ENCODE measurements around the gene STOX1. TPM values are rescaled to one million over a fixed set of nuclear protein-coding genes. Genes with fewer than 3 reads are reported as not detected.

The STOX1 gene
- total and polyA plus RNA-seq, 2 of the 13 experiments (the other 11 are each of a cell fraction or from before 2014, with no cell fraction given): 2.5 to 6.0 TPM

DNA sequence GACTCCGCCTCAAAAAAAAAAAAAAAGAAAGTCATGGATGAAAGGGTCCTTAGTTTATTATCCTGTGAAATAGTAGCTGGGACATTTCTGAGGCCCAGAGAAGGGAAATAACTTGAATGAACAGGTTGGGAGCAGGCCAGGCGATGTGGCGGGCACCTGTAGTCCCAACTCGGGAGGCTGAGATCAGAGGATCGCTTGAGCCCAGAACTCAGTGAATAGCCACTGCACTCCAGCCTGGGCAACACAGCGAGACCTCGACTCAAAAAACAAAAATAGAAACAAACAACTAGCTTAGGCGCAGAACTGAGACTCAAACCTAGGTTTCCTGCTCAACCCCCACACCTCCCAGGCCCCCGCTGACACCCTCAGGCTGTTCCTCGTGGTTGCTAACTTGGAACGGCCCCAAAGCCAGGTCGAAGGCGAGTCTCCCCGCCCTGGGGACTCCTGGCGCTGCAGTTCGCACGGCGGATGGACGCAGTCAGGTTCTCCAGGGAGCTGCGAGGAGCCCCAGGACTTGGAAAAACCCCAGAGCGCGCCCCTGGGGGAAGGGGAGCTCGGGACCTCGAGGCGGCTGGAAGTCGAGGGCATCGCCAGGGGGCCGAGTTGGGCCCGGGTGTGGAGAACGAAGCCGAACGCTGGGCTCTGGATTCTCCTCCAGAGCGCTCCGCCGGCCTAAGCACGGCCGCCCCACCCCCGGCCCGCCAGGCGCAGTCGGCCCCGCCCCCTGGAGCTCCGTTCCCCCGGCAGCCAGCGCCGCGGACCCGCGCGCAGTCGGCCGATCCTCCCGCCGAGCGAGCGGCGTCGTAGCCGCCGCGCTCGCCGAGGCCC is at the start of gene STOX1 (continued):
- TF ChIP-seq ZNF205 (CRISPR knock-in tag; IDR thresholded peaks at IDR 0.05) (peak; percentile 98), POLR2A (IDR thresholded peaks at IDR 0.05; ENCODE audit: insufficient read depth in 1 of 2, low read depth in 2 of 2, low read length in 2 of 2) (peak in 1 of 2 experiments; percentile 52; a peak in 1 of 4 replicates), RARA (CRISPR knock-in tag; IDR thresholded peaks at IDR 0.05) (no peak), KDM2A (CRISPR knock-in tag; IDR thresholded peaks at IDR 0.05; ENCODE audit: borderline replicate concordance, low read depth) (peak; percentile 51; the same call in 1 of the 2 replicates), HCFC1 (IDR thresholded peaks at IDR 0.05; ENCODE audit: low read depth, low read length) (no peak), NCOA5 (CRISPR knock-in tag; IDR thresholded peaks at IDR 0.05) (no peak), ZNF431 (CRISPR knock-in tag; IDR thresholded peaks at IDR 0.05; ENCODE audit: borderline replicate concordance, low read depth) (0 out of 2 replicates have a peak, but pooled peaks have one; percentile 60), PHB2 (IDR thresholded peaks at IDR 0.05; ENCODE audit: partially characterized antibody) (no peak), HNF4G (IDR thresholded peaks at IDR 0.05; ENCODE audit: borderline replicate concordance, low read depth, low read length) (no peak), HNF4G (CRISPR knock-in tag; IDR thresholded peaks at IDR 0.05; ENCODE audit: borderline replicate concordance, low read depth) (no peak), KDM6A (CRISPR knock-in tag; IDR thresholded peaks at IDR 0.05; ENCODE audit: low read depth) (no peak), CBX1 (IDR thresholded peaks at IDR 0.05; ENCODE audit: low read depth) (peak; percentile 47), XRCC5 (optimal IDR thresholded peaks at IDR 0.05; ENCODE audit: low read length) (no peak), ZNF24 (IDR thresholded peaks at IDR 0.05) (no peak), HNF4A (CRISPR knock-in tag; IDR thresholded peaks at IDR 0.05) (no peak), ATF1 (CRISPR knock-in tag; IDR thresholded peaks at IDR 0.05) (no peak), MBNL3 (CRISPR knock-in tag; conservative IDR thresholded peaks at IDR 0.05) (no peak), SRSF9 (IDR thresholded peaks at IDR 0.05; ENCODE audit: borderline replicate concordance, insufficient read depth, low read depth, low read length, poor library complexity, severe bottlenecking) (no peak)
- TF ChIP-seq, protein P1, sequence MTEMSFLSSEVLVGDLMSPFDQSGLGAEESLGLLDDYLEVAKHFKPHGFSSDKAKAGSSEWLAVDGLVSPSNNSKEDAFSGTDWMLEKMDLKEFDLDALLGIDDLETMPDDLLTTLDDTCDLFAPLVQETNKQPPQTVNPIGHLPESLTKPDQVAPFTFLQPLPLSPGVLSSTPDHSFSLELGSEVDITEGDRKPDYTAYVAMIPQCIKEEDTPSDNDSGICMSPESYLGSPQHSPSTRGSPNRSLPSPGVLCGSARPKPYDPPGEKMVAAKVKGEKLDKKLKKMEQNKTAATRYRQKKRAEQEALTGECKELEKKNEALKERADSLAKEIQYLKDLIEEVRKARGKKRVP (CRISPR knock-in tag; IDR thresholded peaks at IDR 0.05): no peak
- TF ChIP-seq, protein P2, sequence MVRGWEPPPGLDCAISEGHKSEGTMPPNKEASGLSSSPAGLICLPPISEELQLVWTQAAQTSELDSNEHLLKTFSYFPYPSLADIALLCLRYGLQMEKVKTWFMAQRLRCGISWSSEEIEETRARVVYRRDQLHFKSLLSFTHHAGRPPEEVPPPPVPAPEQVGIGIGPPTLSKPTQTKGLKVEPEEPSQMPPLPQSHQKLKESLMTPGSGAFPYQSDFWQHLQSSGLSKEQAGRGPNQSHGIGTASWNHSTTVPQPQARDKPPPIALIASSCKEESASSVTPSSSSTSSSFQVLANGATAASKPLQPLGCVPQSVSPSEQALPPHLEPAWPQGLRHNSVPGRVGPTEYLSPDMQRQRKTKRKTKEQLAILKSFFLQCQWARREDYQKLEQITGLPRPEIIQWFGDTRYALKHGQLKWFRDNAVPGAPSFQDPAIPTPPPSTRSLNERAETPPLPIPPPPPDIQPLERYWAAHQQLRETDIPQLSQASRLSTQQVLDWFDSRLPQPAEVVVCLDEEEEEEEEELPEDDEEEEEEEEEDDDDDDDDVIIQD (CRISPR knock-in tag; IDR thresholded peaks at IDR 0.05; ENCODE audit: low read depth): no peak
- TF ChIP-seq, protein P3, sequence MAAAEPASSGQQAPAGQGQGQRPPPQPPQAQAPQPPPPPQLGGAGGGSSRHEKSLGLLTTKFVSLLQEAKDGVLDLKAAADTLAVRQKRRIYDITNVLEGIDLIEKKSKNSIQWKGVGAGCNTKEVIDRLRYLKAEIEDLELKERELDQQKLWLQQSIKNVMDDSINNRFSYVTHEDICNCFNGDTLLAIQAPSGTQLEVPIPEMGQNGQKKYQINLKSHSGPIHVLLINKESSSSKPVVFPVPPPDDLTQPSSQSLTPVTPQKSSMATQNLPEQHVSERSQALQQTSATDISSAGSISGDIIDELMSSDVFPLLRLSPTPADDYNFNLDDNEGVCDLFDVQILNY (CRISPR knock-in tag; conservative IDR thresholded peaks at IDR 0.05): no peak
- TF ChIP-seq, protein P4, sequence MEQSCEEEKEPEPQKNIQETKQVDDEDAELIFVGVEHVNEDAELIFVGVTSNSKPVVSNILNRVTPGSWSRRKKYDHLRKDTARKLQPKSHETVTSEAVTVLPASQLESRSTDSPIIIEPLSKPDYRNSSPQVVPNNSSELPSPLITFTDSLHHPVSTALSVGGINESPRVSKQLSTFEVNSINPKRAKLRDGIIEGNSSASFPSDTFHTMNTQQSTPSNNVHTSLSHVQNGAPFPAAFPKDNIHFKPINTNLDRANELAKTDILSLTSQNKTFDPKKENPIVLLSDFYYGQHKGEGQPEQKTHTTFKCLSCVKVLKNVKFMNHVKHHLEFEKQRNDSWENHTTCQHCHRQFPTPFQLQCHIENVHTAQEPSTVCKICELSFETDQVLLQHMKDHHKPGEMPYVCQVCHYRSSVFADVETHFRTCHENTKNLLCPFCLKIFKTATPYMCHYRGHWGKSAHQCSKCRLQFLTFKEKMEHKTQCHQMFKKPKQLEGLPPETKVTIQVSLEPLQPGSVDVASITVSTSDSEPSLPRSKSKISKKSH (CRISPR knock-in tag; IDR thresholded peaks at IDR 0.05; ENCODE audit: borderline replicate concordance): no peak
- TF ChIP-seq, protein P5, sequence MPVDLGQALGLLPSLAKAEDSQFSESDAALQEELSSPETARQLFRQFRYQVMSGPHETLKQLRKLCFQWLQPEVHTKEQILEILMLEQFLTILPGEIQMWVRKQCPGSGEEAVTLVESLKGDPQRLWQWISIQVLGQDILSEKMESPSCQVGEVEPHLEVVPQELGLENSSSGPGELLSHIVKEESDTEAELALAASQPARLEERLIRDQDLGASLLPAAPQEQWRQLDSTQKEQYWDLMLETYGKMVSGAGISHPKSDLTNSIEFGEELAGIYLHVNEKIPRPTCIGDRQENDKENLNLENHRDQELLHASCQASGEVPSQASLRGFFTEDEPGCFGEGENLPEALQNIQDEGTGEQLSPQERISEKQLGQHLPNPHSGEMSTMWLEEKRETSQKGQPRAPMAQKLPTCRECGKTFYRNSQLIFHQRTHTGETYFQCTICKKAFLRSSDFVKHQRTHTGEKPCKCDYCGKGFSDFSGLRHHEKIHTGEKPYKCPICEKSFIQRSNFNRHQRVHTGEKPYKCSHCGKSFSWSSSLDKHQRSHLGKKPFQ (CRISPR knock-in tag; IDR thresholded peaks at IDR 0.05; ENCODE audit: insufficient replicate concordance): no peak
